ENCODE measurements around the gene PARD3B.

- TF ChIP-seq CTCF (IDR thresholded peaks at IDR 0.05) (no peak), POLR2A (IDR thresholded peaks at IDR 0.05) (no peak)
Observed at GRCh38 chr2:205586626-205587025, 1041.4 kb downstream of the PARD3B start.

Data from transverse colon (tissue), 3 donors.